ENCODE data around the gene TPX2.

TPX2 gene

GRCh38 chr20:31707258-31707615 lies 31.9 kb upstream of the TPX2 start:
- no peak for DNase-seq

- no peak for DNase-seq
Observed at GRCh38 chr20:31707994-31708735, 30.9 kb upstream of the TPX2 start.

GRCh38 chr20:31708736-31709534 lies 30.2 kb upstream of the TPX2 start:
- DNase-seq: no peak

GRCh38 chr20:31709939-31710338 lies 29.2 kb upstream of the TPX2 start:
- DNase-seq: no peak

GRCh38 chr20:31710423-31711108 lies 28.5 kb upstream of the TPX2 start:
- DNase-seq: no peak

- DNase-seq: no peak
Observed at GRCh38 chr20:31711179-31712111, 27.6 kb upstream of the TPX2 start.

GRCh38 chr20:31712112-31712553 lies 27.0 kb upstream of the TPX2 start:
- no peak for DNase-seq

GRCh38 chr20:31712564-31713311 lies 26.4 kb upstream of the TPX2 start:
- DNase-seq: no peak

GRCh38 chr20:31713312-31714273 lies 25.5 kb upstream of the TPX2 start:
- DNase-seq: no peak

- no peak for DNase-seq
Observed at GRCh38 chr20:31715766-31716165, 23.3 kb upstream of the TPX2 start.

- DNase-seq: no peak
Observed at GRCh38 chr20:31716351-31716750, 22.7 kb upstream of the TPX2 start.

- DNase-seq: peak in 1 of 2 experiments; percentile 40
Observed at GRCh38 chr20:31716818-31717477, 22.1 kb upstream of the TPX2 start.

- no peak for DNase-seq
Observed at GRCh38 chr20:31717478-31718201, 21.4 kb upstream of the TPX2 start.

GRCh38 chr20:31718952-31719643 lies 20.0 kb upstream of the TPX2 start:
- peak in 1 of 2 experiments; percentile 43 for DNase-seq

- no peak for DNase-seq
Observed at GRCh38 chr20:31719644-31720485, 19.2 kb upstream of the TPX2 start.

GRCh38 chr20:31720486-31721407 lies 18.3 kb upstream of the TPX2 start:
- peak in 1 of 2 experiments; percentile 23 for DNase-seq

Measured in activated CD4-positive, alpha-beta T cell treated with anti-CD3 and anti-CD28 coated beads, Interleukin-2, amount 50 U/mL, for 48 hours (primary cell).